ENCODE data around the gene TTC31.

DNA sequence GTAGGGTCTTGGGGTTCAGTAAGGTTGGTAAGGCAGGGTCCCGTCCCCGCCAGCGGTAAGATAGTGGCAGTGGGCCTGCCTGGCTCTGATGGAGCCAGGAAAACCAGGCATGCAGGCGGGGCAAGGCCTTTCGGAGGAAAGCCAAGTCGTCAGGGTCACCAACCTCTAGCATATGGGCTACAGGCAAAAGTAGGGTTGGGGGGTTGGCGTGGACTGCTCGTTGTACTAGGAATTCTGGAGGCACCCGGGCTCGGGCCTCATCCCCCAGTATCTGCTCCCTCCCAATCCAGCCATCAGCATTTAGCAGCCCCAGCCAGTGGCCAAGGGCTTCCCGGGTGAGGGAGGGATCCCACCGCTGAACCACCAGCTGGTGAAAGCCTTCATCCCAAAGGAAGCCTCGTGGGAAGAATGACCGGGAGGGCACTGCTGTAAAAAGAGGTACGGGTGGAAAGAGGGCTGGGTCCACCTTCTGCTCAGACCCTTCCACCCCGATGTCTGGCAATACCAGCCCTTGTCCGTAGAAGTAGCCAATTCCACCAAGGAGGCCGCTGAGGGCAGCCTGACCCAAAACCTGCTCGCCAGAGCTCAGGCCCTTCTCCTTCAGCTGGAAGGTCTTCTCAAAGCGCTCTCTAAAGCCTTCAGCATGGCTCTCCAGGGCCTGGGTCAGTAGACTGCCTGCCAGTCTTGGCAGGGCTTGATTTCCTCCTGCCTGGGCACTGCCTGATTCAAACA, 20.7 kb upstream of the TTC31 start:
- TF ChIP-seq, protein P1, sequence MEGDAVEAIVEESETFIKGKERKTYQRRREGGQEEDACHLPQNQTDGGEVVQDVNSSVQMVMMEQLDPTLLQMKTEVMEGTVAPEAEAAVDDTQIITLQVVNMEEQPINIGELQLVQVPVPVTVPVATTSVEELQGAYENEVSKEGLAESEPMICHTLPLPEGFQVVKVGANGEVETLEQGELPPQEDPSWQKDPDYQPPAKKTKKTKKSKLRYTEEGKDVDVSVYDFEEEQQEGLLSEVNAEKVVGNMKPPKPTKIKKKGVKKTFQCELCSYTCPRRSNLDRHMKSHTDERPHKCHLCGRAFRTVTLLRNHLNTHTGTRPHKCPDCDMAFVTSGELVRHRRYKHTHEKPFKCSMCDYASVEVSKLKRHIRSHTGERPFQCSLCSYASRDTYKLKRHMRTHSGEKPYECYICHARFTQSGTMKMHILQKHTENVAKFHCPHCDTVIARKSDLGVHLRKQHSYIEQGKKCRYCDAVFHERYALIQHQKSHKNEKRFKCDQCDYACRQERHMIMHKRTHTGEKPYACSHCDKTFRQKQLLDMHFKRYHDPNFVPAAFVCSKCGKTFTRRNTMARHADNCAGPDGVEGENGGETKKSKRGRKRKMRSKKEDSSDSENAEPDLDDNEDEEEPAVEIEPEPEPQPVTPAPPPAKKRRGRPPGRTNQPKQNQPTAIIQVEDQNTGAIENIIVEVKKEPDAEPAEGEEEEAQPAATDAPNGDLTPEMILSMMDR (IDR thresholded peaks at IDR 0.05) = no peak
- TF ChIP-seq SIN3A (IDR thresholded peaks at IDR 0.05; ENCODE audit: borderline replicate concordance, insufficient read depth, low read depth, low read length) (no peak), POLR2AphosphoS5 (IDR thresholded peaks at IDR 0.05; ENCODE audit: low read depth, low read length) (no peak)

All from Panc1 (cell line).